DND-41 (cell line): ENCODE results near the gene NOSTRIN.

Experiments
- ATAC-seq: fragments of 200-7000 bp; cut with Tn5 transposase; 3 replicates; pipeline ENCODE4 v1.9.1; 2021; ENCODE audit warnings: low read depth; ENCODE audit not compliant: insufficient read depth
- DNase-seq: peaks from one replicate; pipeline ENCODE4 v3.0.0-alpha.2; 2020
- H2AFZ ChIP-seq: 2 replicates; pipeline ENCODE4 v1.6.0; 2012; ENCODE audit warnings: low read depth, low read length
- H3K27ac ChIP-seq: 2 replicates; pipeline ENCODE4 v1.5.1; 2012; ENCODE audit warnings: low read length, inconsistent platforms
- H3K27me3 ChIP-seq: fragments of 200-600 bp; sonication (generic); 2 replicates; pipeline ENCODE4 v1.6.0; 2012; ENCODE audit warnings: low read length, mild to moderate bottlenecking, inconsistent platforms; ENCODE audit not compliant: insufficient read depth, poor library complexity
- H3K36me3 ChIP-seq: 2 replicates; pipeline ENCODE4 v1.5.1; 2012; ENCODE audit warnings: low read length, inconsistent platforms; ENCODE audit not compliant: insufficient read depth
- H3K4me1 ChIP-seq: 2 replicates; pipeline ENCODE4 v1.5.1; 2012; ENCODE audit warnings: mild to moderate bottlenecking, low read length; ENCODE audit not compliant: insufficient read depth
- H3K4me2 ChIP-seq: 2 replicates; pipeline ENCODE4 v1.6.0; 2012; ENCODE audit warnings: mild to moderate bottlenecking, moderate library complexity, low read length, inconsistent platforms; ENCODE audit not compliant: insufficient read depth
- H3K4me3 ChIP-seq, 2 experiments: fragments of 200-600 bp in 1 of 2; shearing (Covaris generic) in 1 of 2; 2 replicates each; pipeline ENCODE4 v1.5.1; 2012 to 2016; ENCODE audit warnings: inconsistent platforms in 2 of 2, low read length in 2 of 2, mild to moderate bottlenecking in 2 of 2, low read depth in 1 of 2, moderate library complexity in 1 of 2
- H3K79me2 ChIP-seq: 2 replicates; pipeline ENCODE4 v1.6.0; 2012; ENCODE audit warnings: low read length, inconsistent platforms; ENCODE audit not compliant: insufficient read depth
- H3K9ac ChIP-seq: 2 replicates; pipeline ENCODE4 v1.6.0; 2012; ENCODE audit warnings: low read depth, mild to moderate bottlenecking, inconsistent platforms, low read length, moderate library complexity
- H3K9me3 ChIP-seq: 2 replicates; pipeline ENCODE4 v1.5.1; 2012; ENCODE audit warnings: low read length, moderate library complexity, mild to moderate bottlenecking, inconsistent platforms; ENCODE audit not compliant: insufficient read depth, severe bottlenecking
- H4K20me1 ChIP-seq: 2 replicates; pipeline ENCODE4 v1.6.0; 2012; ENCODE audit warnings: low read length; ENCODE audit not compliant: insufficient read depth
- EZH2 ChIP-seq: IDR thresholded peaks from 3 replicates; pipeline ENCODE4 v1.6.1; 2012; ENCODE audit warnings: borderline replicate concordance, low read depth, mild to moderate bottlenecking, moderate library complexity, low read length, inconsistent platforms; ENCODE audit not compliant: severe bottlenecking
- TF ChIP-seq, protein P1 (sequence below): IDR thresholded peaks from 2 replicates; pipeline ENCODE4 v1.5.1; 2012; ENCODE audit warnings: borderline replicate concordance, low read length, moderate library complexity, mild to moderate bottlenecking; ENCODE audit not compliant: poor library complexity, severe bottlenecking; ENCODE audit errors: extremely low read depth

The NOSTRIN gene

DNA sequence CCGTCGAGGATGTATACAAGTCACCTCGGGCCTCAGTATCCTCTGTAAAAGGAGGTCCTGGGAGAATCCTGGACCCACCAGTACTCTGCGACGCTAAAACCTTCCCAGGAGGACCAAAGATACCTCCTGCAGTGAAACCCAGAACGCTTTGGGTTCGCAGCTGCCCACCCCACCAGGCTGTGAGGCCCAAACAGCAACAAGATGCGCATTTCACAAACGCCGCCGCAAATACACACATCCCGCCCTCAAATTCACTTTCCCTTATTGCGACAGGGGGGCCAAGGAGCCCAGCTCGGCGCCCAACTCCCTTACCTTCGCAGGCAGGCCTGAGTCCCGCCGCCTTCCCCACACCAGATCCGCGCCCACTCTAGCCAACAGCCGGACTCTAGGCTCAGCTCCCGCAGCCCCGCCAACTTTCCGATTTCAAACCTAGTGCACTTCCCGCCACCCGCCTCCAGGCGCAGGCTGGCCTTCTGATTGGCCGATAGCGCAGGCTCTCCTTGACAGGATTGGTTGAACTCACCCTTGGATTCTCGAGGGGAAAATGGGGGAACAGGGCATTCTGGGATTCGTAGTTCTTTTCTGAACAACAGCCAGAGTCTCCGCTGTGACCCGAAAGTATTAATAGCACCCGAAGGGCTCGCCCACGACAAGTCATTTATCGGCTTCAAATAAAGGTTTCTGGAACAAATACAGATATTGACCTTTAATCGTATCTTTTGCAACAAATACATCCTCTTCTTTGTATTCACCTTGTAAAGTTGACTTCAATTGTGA, 87.8 kb downstream of the NOSTRIN start, which contains the start of gene SPC25:
Gene SPC25, minus strand, starts transcription at position 425 of the 777 bp plus-strand sequence. CDS start 911 bp downstream, outside the sequence.
- peak within 1 kb of the TSS; percentile 93 for H3K27ac ChIP-seq
- peaks cover 33% of the 10 kb centered on the region for H3K36me3 ChIP-seq
- H3K79me2 ChIP-seq = peaks cover 36% of the 10 kb centered on the region
- TF ChIP-seq, protein P1, sequence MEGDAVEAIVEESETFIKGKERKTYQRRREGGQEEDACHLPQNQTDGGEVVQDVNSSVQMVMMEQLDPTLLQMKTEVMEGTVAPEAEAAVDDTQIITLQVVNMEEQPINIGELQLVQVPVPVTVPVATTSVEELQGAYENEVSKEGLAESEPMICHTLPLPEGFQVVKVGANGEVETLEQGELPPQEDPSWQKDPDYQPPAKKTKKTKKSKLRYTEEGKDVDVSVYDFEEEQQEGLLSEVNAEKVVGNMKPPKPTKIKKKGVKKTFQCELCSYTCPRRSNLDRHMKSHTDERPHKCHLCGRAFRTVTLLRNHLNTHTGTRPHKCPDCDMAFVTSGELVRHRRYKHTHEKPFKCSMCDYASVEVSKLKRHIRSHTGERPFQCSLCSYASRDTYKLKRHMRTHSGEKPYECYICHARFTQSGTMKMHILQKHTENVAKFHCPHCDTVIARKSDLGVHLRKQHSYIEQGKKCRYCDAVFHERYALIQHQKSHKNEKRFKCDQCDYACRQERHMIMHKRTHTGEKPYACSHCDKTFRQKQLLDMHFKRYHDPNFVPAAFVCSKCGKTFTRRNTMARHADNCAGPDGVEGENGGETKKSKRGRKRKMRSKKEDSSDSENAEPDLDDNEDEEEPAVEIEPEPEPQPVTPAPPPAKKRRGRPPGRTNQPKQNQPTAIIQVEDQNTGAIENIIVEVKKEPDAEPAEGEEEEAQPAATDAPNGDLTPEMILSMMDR = peak; percentile 3
- no peak for TF ChIP-seq EZH2
- H2AFZ ChIP-seq = peak within 1 kb of the TSS; percentile 95
- peak within 1 kb of the TSS; percentile 88 for H3K9ac ChIP-seq
- 0 out of 2 replicates have a peak, but pooled peaks cover 4% of the 10 kb centered on the region for H4K20me1 ChIP-seq
- peaks cover 31% of the 10 kb centered on the region for H3K4me1 ChIP-seq
- no peaks in the 10 kb centered on the region for H3K9me3 ChIP-seq
- H3K27me3 ChIP-seq = no peaks in the 10 kb centered on the region
- DNase-seq (peak; percentile 92), ATAC-seq (peak; percentile 100)
- H3K4me2 ChIP-seq = peak within 1 kb of the TSS; percentile 92
- peak within 1 kb of the TSS; percentile 82 to 89 for H3K4me3 ChIP-seq

- no peak overlapping the region for H3K4me2 ChIP-seq
- no peaks in the 10 kb centered on the region for H3K27me3 ChIP-seq
- DNase-seq (no peak), ATAC-seq (no peak)
- no peak for TF ChIP-seq EZH2
- TF ChIP-seq, protein P1 = no peak
- H3K9me3 ChIP-seq = no peaks in the 10 kb centered on the region
- no peaks in the 10 kb centered on the region for H4K20me1 ChIP-seq
- peaks cover 24% of the 10 kb centered on the region for H3K4me1 ChIP-seq
- H3K4me3 ChIP-seq = no peak overlapping the region
- peaks cover 16% of the 10 kb centered on the region for H3K36me3 ChIP-seq
- H3K79me2 ChIP-seq = peaks cover 21% of the 10 kb centered on the region
- no peak overlapping the region for H3K9ac ChIP-seq
- H2AFZ ChIP-seq = no peak overlapping the region
- H3K27ac ChIP-seq = no peak overlapping the region
Measured at GRCh38 chr2:168892327-168892726, 89.9 kb downstream of the NOSTRIN start.

DNA sequence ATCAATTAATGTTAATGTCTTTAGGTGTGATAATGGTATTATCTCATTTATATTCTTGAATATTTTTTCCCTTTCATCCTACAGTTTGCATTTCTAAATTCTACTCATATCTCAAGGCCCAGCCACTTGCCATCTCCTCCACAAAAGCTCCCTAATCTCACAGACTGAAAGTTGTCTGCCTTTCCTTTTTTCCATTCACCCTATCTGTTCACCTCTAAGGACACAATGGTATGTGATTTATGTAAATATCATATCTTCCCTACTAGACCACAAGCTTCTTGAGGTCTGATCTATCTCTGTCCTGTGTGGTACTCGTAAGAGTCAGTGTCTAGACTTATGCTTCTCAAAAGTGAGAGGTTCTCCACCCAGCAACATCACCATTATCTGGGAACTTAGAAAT, 91.7 kb downstream of the NOSTRIN start:
- Histone ChIP-seq H3K9me3 (no peaks in the 10 kb centered on the region), H3K4me2 (no peak overlapping the region), H4K20me1 (no peaks in the 10 kb centered on the region), H3K79me2 (peaks cover 11% of the 10 kb centered on the region), H2AFZ (no peak overlapping the region), H3K27ac (no peak overlapping the region), H3K9ac (no peak overlapping the region), H3K27me3 (no peaks in the 10 kb centered on the region), H3K4me1 (peaks cover 13% of the 10 kb centered on the region), H3K36me3 (peaks cover 4% of the 10 kb centered on the region; the same call in 1 of the 2 replicates), H3K4me3 (no peak overlapping the region)
- TF ChIP-seq EZH2 = no peak
- TF ChIP-seq, protein P1 = no peak
- ATAC-seq = no peak
- no peak for DNase-seq
